ENCODE measurements around the gene IPO4.
"Not testable (repeated sequence)": the region's sequence is repeated elsewhere in the genome, so short reads cannot be mapped to it uniquely, and the experiment has no call there.

The IPO4 gene, protein sequence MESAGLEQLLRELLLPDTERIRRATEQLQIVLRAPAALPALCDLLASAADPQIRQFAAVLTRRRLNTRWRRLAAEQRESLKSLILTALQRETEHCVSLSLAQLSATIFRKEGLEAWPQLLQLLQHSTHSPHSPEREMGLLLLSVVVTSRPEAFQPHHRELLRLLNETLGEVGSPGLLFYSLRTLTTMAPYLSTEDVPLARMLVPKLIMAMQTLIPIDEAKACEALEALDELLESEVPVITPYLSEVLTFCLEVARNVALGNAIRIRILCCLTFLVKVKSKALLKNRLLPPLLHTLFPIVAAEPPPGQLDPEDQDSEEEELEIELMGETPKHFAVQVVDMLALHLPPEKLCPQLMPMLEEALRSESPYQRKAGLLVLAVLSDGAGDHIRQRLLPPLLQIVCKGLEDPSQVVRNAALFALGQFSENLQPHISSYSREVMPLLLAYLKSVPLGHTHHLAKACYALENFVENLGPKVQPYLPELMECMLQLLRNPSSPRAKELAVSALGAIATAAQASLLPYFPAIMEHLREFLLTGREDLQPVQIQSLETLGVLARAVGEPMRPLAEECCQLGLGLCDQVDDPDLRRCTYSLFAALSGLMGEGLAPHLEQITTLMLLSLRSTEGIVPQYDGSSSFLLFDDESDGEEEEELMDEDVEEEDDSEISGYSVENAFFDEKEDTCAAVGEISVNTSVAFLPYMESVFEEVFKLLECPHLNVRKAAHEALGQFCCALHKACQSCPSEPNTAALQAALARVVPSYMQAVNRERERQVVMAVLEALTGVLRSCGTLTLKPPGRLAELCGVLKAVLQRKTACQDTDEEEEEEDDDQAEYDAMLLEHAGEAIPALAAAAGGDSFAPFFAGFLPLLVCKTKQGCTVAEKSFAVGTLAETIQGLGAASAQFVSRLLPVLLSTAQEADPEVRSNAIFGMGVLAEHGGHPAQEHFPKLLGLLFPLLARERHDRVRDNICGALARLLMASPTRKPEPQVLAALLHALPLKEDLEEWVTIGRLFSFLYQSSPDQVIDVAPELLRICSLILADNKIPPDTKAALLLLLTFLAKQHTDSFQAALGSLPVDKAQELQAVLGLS

DNA sequence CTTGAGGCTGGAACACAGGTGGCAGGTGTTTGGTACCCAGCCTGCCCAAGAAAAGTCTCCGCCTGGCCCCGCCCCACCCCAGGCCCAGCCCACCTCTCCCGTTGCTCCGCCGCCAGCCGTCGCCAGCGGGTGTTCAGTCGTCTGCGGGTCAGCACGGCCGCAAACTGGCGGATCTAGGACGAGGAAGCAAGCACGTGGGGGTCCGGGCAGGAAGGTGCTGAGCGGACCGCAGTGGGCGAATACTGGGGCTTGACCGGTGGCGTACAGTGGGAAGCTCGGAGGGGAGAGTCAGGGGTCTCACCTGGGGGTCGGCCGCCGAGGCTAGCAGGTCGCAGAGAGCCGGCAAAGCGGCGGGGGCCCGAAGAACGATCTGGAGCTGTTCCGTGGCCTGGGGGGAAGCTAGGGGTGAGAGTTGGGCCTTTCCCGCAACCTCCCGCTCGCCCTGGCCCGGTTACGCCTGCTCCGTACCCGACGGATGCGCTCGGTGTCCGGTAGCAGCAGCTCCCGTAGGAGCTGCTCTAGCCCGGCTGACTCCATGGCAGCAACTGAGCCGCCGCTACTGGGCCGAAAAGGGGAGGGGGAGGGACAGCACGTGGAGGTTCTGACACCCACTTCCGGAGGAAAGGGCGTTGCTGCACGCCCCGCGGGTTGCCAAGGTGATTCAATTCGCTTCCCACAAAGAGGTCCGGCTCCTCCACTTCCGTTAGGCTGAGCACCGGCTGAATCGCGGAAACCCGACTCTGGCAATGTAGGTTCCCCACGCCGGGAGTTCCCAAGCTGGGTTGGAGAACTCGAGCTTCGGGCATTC is at the start of gene IPO4:
TSS of gene IPO4 (minus strand) at position 566 of the 808 bp plus-strand sequence. CDS start at position 537, 29 bp downstream.
- peak; percentile 93 to 95 for DNase-seq

DNA sequence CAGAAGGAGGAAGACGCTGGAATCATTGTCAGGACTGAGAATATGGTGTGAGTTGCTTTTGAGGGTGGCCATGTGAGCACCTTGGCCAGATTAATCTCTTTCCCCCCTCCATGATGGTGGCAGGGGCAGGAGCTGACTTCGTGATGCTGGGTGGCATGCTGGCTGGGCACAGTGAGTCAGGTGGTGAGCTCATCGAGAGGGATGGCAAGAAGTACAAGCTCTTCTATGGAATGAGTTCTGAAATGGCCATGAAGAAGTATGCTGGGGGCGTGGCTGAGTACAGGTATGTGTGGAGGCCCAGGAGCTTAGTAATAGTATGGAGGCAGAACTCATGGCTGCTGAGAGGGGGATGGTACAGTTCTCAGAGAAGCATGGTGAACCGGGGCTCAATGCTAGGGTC is 49.5 kb upstream of the IPO4 start:
- no peak for DNase-seq

DNA sequence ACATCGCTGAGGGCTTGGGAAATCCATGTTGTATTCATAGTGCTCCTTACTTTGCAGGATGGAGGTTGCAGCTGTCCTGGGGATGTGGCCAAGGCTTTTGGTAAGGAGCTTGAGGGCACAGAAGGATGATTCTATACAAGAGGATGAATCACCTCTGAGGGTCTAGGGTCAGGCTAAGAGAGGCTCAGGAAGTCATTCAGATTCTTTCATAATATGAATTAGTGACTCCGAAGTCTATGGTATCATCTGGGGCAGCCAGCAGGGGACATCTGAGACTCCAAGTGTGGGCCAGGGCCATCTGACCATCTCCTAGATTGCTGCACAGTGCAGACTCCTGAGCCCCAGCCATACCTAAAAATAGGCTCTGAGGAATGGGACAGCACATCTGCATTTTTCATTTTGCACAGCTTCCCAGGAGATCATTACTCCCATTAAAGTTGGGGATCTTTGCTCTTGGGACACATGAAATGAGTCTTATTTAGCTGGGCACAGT is 48.9 kb upstream of the IPO4 start:
- DNase-seq, result no peak

DNA sequence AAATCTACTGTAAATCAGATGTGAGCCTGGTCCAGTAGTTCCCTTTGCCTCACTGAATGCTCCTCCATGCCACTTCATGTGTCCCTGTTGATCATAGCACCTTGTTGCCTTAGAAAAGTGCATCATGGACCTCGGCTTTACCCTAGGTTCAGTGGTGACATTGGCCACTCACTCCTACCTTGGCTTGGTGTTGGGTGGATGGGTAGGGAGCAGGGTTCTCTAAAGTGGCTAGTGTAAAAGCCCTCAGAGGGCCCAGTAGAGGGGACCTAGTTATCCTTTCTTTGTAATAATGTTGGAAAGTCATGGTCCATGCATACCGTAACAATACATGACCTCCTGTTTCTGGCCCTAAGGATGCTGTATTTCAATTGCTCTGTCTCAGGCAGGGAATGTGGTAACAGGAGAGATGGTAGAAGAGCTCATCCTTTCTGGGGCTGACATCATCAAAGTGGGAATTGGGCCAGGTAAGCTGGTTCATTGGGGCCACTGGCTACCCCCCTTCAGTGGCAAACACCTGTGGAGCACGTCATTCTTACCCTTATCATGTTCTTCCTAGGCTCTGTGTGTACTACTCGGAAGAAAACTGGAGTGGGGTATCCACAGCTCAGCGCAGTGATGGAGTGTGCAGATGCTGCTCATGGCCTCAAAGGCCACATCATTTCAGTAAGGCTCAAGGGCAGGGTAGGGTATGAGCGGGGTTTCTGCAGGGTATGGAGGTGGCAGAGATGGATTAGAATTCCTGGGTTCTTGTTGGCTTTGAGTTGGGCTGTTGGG is 48.3 kb upstream of the IPO4 start:
- no peak for DNase-seq

DNA sequence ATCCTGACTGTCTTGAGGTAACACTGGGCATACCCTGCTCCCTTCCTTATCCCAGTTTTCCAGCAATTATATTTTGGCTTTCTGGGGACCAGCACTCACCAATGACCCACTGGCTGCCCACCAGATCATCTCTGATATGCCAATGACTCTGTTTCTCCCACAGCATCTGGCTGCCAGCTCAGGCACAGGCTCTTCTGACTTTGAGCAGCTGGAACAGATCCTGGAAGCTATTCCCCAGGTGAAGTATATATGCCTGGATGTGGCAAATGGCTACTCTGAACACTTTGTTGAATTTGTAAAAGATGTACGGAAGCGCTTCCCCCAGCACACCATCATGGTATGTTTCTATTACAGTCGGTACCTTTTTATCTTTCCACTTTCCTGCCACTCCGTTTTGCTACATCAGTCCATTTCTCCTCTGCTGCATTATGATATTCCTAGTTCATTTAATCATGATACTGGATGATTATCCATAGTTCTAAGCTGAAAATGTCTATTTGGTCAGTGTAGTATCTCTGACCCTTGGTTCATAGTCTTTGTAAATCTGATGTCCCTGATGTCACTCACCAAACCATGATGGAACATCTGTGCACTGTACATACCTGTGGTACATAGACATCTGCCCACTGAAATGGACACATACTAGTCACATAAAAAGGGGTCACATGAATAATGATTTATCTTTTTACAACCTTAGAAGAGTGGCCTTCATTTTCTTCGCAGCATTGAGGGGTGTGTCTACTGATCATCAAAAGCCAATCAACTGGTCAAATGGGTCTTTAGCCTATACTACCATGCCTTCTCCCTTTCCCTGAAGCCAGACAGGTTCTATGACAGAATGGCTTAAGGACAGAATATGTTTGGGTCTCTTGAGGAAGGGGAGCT is 47.4 kb upstream of the IPO4 start:
- no peak for DNase-seq

DNA sequence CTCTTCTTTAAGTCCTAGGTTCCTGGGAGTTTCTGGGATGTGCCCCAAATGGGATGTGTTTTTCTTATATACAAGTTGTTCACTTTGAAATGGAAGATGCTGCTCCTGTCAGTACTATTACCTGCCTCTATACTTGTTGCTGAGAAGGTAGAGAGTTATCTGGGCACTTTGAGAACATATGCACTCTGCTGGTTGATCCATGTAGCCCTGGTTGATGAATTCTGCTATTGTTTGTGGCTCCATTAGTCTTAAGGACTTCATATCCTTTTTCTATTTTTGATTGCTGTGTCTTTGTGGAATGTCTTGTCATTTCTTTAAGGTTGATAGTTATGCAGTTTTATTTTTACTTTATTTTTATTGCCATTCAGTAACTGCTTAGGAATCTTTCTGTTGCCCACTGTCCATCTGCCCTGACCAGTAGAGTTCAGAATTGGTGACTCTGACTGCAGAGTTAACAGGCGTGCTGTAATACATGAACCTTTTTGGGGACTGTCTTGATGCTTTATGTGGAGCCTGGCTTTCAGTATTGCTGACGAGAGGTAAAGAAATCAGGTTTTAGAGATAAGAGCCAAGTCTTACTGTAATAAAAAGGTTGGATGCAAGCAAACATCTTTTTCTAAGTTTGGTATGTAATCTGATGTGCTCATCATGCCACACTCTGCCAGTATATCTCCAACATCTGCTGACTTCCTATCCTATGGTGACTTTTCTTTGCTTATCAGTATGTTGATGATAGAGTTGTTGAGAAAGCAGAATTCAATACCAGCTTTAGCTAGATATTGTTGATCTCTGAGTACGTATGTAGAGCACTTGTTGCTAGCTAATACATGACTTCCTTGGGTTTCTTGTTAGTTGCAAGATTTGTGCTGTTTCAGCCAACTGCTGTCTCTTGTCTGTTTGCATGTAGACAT is 45.7 kb upstream of the IPO4 start:
- no peak for DNase-seq

DNA sequence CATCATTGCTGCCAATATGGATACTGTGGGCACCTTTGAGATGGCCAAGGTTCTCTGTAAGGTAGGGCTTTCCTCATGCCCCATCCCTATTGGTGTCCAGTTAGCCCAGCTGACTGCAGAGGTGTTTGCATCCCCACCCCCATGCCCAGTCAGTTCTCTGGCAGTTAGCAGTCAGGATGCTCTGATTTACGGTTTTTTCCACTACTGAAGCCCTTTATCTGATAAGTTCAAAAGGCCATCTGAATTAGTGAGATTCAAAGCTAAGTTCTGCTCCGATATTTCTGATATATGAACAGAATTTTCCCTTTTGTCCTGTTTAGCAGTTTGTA is 44.9 kb upstream of the IPO4 start:
- no peak for DNase-seq

DNA sequence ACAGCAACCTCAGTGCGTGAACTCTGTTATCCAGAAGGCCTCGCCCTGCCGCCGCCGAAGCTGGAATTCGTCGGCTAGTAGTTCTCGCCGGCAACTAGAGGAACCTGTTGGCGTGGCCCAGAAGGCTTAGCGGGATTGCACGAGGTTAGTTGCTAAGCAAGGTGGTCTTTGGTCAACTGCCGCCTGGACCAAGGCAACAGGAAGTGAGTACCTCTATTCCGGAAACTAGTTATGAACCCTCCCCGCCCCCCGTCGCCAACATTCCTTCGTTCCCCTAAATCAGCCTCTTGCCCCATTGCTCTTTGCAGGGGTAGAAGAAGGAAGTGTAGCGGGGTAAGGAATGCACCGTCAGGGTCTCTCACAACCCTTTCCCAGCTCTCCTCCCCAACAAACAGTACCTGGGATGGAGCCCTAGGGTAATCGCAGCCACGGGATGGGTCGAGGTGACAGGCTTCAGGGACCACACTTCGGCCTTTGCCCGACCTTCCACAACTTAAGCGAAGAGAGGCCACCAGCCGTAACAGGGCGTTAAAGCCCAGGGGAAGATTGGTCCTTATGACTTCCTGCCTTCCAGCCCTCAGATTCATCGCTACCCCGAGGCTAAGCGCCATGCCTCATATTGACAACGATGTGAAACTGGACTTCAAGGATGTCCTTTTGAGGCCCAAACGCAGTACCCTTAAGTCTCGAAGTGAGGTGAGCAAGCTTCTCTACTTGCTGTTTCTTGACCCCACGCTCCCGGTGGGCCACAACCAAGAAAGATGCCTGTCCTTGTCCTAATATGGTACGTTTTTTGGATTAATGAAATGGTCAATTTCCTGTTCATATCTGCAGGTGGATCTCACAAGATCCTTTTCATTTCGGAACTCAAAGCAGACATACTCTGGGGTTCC is 44.3 kb upstream of the IPO4 start, which contains the start of gene GMPR2:
TSS of gene GMPR2 (plus strand) at position 285 of the 893 bp plus-strand sequence. CDS start at position 610, 325 bp downstream.
- DNase-seq, result peak; percentile 80 to 88

DNA sequence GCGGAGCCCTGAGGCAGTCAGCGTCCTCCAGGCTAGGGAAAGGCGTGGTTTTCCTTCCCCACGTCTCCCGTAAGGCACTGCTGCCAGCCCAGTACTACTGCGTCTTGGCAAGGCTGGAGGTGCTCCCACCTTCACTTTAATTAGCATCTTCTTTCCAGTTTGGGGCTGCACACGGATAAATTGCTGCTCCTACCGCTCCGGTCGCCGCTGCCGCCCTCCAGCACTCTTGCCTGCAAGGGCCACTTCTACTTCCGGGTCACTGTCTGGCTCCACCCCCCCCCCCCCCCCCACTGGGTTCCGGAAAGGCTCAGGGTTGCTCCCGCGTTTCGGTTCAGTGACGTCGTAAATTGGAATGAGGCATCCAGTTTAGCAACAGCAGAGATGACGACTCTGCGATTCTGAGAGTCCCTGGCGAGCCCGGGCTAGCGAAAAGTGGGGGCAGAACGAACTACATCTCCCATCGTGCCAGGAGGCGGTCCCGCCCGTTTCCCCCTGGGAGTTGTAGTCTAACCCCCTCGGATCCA is 43.6 kb upstream of the IPO4 start, which contains the start of gene NEDD8:
TSS of gene NEDD8 (minus strand) at position 247 of the 524 bp plus-strand sequence. CDS start at position 147, 100 bp downstream.
- peak; percentile 95 to 97 for DNase-seq

DNA sequence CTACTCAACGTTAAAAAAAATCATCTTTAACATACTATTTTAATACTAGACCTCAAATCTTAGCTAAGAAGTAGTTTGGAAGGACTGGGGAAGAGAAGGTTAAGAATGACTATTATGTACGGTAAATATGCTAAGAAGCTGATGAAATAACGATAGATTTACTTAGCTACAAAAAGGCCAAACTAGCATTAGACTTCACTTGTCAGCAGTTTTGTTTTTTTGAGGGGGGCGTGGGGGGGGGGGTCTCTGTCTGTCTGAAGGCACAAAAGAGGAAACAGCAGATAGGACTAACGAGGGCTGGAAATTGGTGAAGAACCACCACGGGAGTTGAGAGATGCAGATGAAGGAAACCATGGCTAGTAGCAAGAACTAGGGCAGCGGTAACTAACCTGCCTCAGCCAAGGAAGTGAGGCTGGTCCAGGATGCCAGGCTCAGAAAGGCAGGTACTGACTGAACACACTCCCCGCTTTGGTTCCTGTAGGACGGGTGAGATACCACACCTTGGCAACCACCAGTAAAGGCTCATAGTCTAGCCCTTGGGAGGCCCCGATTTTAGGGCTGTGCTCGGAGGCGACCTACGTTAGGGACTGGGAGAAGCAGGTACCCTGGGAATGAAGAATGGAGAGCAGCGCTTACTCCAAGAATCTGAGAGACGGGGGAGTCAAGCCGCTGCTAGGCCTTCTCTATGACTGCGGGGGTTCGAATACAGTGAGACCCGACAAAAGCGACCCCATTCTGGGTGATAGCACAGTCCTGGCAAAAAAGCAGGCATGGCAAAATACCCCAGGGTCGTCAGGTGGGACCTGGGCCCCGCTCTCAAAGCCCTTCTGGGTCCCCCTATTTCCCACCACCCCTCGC is 42.9 kb upstream of the IPO4 start:
- peak in 1 of 2 donors; percentile 26 for DNase-seq

DNA sequence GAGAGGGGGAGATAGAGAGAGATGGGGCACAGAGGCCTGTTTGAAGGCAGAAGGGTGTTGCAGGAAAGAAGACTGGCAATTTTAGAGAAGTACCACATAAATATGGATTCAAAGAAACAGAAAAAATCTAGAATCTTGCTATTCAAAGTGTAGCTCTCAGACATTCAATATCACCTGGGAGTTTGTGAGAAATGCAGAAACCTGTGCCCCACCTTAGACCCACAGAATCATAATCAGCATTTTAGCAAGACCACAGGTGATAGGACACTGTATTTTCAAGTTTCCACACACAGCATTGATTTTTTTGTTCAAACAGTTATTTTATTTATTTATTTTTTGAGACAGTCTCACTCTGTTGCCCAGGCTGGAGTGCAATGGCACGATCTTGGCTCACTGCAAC is 40.3 kb upstream of the IPO4 start:
- no peak for DNase-seq

DNA sequence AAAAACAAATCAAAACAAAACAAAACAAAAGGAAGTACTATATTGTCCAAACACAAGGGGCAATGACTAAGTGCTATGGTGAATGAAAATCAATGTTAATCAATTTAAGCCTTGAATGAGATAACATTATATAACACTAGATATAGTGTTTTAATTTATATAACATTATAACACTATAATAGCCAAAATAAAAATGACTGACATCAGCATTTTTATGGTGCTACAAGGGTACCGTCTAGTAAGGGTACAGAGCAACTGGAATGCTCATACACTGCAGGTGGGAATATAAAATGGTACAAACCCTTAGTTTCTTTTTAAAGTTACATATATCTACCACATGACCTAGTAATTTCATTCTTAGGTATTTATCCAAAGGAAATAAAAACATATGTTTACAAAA is 37.9 kb upstream of the IPO4 start:
- no peak for DNase-seq

DNA sequence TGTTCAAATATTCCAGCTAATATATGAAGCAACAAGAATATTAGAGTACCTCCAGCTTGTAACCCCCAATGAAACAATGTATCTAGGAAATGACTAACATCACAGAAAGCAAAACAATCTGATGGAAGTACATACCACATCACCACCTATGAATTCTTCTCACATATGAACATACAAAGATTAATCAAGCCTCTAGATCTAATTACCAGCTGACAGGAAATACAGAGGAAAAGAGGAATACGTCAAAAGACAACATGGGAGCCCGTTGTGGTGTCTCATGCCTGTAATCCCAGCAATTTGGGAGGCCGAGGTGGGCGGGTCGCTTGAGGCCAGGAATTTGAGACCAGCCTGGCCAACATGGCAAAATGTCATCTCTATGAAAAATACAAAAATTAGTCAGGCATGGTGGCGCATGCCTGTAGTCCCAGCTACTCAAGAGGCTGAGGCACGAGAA is 36.0 kb upstream of the IPO4 start:
- DNase-seq, result no peak

DNA sequence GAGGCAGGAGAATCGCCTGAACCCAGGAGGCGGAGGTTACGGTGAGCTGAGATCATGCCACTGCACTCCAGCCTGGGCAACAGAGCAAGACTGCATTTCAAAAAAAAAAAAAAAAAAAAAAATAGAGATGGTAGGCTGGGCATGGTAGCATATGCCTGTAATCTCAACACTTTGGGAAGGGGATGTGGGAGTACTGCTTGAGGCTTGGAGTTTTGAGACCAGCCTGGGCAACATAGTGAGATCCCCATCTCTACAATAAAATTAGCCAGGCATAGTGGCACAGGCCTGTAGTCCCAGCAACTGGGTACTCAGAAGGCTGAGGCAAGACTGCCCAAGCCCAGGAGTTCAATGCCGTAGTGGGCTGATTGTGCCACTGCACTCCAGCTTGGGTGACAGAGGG is 34.4 kb upstream of the IPO4 start:
- not testable (repeated sequence) for DNase-seq

DNA sequence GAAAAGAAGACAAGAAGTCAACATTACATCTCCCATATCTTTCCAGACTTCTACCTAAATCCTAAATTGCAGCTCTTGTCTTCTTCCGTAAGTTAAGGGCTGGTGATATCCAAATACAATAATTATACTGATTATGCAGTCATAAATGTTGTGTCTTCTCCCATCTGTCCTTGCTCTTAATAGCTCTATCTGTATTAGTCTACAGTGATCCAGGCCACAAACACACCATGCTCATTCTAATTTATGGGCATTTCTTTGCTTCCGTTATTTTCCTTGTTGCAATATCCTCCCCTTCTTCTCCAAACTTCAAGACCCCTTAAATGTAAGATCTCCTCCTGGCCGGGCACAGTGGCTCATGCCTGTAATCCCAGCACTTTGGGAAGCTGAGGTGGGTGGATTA is 30.9 kb upstream of the IPO4 start:
- no peak for DNase-seq

DNA sequence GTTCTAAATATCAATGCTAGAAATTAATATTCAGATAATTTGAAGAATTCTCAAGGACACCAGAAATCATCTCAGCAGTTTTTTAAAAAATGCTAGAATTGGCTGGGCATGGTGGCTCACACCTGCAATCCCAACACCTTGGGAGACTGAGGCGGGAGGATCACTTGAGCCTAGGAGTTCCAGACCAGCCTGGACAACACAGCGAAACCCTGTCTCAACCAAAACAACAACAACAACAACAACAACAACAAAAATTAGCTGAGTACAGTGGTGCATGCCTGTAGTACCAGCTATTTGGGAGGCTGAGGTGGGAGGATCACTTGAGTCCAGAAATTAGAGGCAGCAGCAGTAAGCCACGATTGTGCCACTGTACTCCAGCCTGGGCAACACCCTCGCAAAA is 30.5 kb upstream of the IPO4 start:
- DNase-seq, result no peak

DNA sequence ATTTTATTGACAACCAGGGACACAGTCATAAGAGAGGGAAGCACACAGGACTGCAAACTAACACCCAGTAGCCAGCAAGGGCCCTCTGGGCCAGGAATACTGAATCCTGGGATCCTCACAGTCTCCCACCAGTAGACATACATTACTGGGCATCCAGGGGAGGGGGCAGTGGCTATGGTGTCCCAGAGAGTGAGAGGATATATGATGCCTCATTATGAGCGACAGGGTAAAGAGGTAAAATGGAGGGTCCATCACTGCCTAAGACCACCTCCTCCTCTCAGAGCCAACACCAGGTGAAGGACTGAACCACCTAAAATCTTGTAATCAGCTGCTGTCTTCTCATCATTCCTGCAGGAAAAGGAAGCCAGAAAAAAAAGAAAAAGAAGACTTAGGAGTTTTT is 28.3 kb upstream of the IPO4 start:
- DNase-seq, result not testable (repeated sequence)
